CD4-positive, CD25-positive, alpha-beta regulatory T cell (primary cell): ENCODE measurements around the gene TAAR6. TPM values are rescaled to one million over a fixed set of nuclear protein-coding genes. Genes with fewer than 3 reads are reported as not detected.

Experiments used
- ATAC-seq, 2 donors: fragments of 150-1000 bp; cut with Tn5 transposase; one replicate each; pipeline ENCODE4 v1.10.0; 2021; ENCODE audit warnings: low read depth in 2 of 2, moderate number of reproducible peaks in 2 of 2, moderate library complexity in 1 of 2
- DNase-seq, 3 donors: peaks; one replicate each; pipeline versions ENCODE4 v3.0.0 to v3.0.0-alpha.2; 2012 to 2022; ENCODE audit warnings: mixed read lengths in 1 of 3
- H3K27ac ChIP-seq: one replicate; pipeline ENCODE4 v1.7.0; 2013; ENCODE audit warnings: mild to moderate bottlenecking, low read length; ENCODE audit not compliant: insufficient read depth, poor library complexity, severe bottlenecking
- H3K27me3 ChIP-seq: one replicate; pipeline ENCODE4 v1.7.0; 2013; ENCODE audit warnings: low read length; ENCODE audit not compliant: control insufficient read depth, insufficient read depth
- H3K36me3 ChIP-seq: one replicate; pipeline ENCODE4 v1.7.0; 2013; ENCODE audit warnings: mild to moderate bottlenecking, low read length, moderate library complexity; ENCODE audit not compliant: control insufficient read depth, insufficient read depth
- H3K4me1 ChIP-seq: 2 replicates; pipeline ENCODE4 v1.7.0; 2013; ENCODE audit warnings: mild to moderate bottlenecking, low read length; ENCODE audit not compliant: insufficient read depth, control insufficient read depth, poor library complexity, severe bottlenecking
- H3K4me3 ChIP-seq: one replicate; pipeline ENCODE4 v1.7.0; 2013; ENCODE audit warnings: low read depth, mild to moderate bottlenecking, low read length, moderate library complexity
- H3K9me3 ChIP-seq, 2 experiments: 1 replicate in 1 of 2; 2 replicates in 1 of 2; pipeline ENCODE4 v1.7.0; 2013; ENCODE audit warnings: low read length in 2 of 2, mild to moderate bottlenecking in 1 of 2, moderate library complexity in 1 of 2; ENCODE audit not compliant: control insufficient read depth in 2 of 2
- H3K27ac Mint-ChIP-seq, 3 donors: one replicate each; pipeline ENCODE4 v1.8.0; 2020 to 2022; ENCODE audit warnings: mild to moderate bottlenecking in 3 of 3, mixed read lengths in 3 of 3, moderate library complexity in 2 of 3
- H3K27me3 Mint-ChIP-seq: one replicate; pipeline ENCODE4 v1.8.0; 2022; ENCODE audit warnings: mild to moderate bottlenecking, mixed read lengths
- H3K36me3 Mint-ChIP-seq: one replicate; pipeline ENCODE4 v1.8.0; 2020; ENCODE audit warnings: mixed read lengths
- H3K4me1 Mint-ChIP-seq, 4 donors: one replicate each; pipeline ENCODE4 v1.8.0; 2020 to 2022; ENCODE audit warnings: mixed read lengths in 4 of 4, mild to moderate bottlenecking in 1 of 4
- H3K4me3 Mint-ChIP-seq, 4 donors: one replicate each; pipeline ENCODE4 v1.8.0; 2020 to 2022; ENCODE audit warnings: mild to moderate bottlenecking in 4 of 4, mixed read lengths in 4 of 4, moderate library complexity in 3 of 4
- H3K9me3 Mint-ChIP-seq, 7 donors: one replicate each; pipeline ENCODE4 v1.8.0; 2020 to 2022; ENCODE audit warnings: mixed read lengths in 7 of 7, mild to moderate bottlenecking in 3 of 7, moderate library complexity in 2 of 7
- polyA plus RNA-seq, 4 donors: library from polyadenylated mRNA; unstranded; fragments of 300-500 nt; fragmentation: Illumina TruSeq; gene quantifications; one replicate each; pipeline ENCODE4 v1.2.3, GENCODE V29; 2021
- total RNA-seq: library from RNA; stranded (reverse); gene quantifications from one replicate; pipeline ENCODE4 v1.2.3, GENCODE V29; 2022

The TAAR6 gene
- total and polyA plus RNA-seq, 5 donors from 2014 or later, result not detected

GRCh38 chr6:132614554-132614953 lies 44.4 kb downstream of the TAAR6 start:
- Mint-ChIP-seq H3K27ac (no peak overlapping the region), H3K36me3 (no peaks in the 10 kb centered on the region), H3K4me1 (no peaks in the 10 kb centered on the region), H3K9me3 (no peaks in the 10 kb centered on the region), H3K27me3 (peaks cover 26% of the 10 kb centered on the region), H3K4me3 (peak overlapping the region in 1 of 4 donors; percentile 12)
- peak in 1 of 3 donors; percentile 4 for DNase-seq
- Histone ChIP-seq H3K27me3 (peaks cover 2% of the 10 kb centered on the region), H3K27ac (no peak overlapping the region), H3K9me3 (no peaks in the 10 kb centered on the region), H3K4me1 (no peaks in the 10 kb centered on the region), H3K4me3 (peak overlapping the region; percentile 15), H3K36me3 (no peaks in the 10 kb centered on the region)
- ATAC-seq, result no peak

GRCh38 chr6:132616677-132617076 lies 46.6 kb downstream of the TAAR6 start:
- Mint-ChIP-seq H3K36me3 (no peaks in the 10 kb centered on the region), H3K27me3 (peaks cover 26% of the 10 kb centered on the region), H3K9me3 (no peaks in the 10 kb centered on the region), H3K27ac (no peak overlapping the region), H3K4me3 (no peak overlapping the region), H3K4me1 (no peaks in the 10 kb centered on the region)
- H3K36me3 ChIP-seq, result no peaks in the 10 kb centered on the region
- no peak for DNase-seq
- no peaks in the 10 kb centered on the region for H3K4me1 ChIP-seq
- H3K9me3 ChIP-seq, result no peaks in the 10 kb centered on the region
- H3K27ac ChIP-seq, result no peak overlapping the region
- no peak for ATAC-seq
- no peak overlapping the region for H3K4me3 ChIP-seq
- peaks cover 2% of the 10 kb centered on the region for H3K27me3 ChIP-seq

Other genes starting within 250 kb of the TAAR6 start
- gene MOXD1, start 168.8 kb upstream of the TAAR6 start, total RNA-seq, result not detected
- not detected for gene MOXD1, start 168.8 kb upstream of the TAAR6 start, polyA plus RNA-seq
- 20.2 TPM for gene STX7, start 57.2 kb upstream of the TAAR6 start, total RNA-seq
- 10 to 100 TPM; 14.8 to 19.8 (median 18.9) TPM for gene STX7, start 57.2 kb upstream of the TAAR6 start, polyA plus RNA-seq
- not detected for gene TAAR9, start 32.0 kb upstream of the TAAR6 start, total RNA-seq
- gene TAAR9, start 32.0 kb upstream of the TAAR6 start, polyA plus RNA-seq, result not detected
- gene TAAR8, start 17.6 kb upstream of the TAAR6 start, total RNA-seq, result not detected
- gene TAAR8, start 17.6 kb upstream of the TAAR6 start, polyA plus RNA-seq, result not detected
- not detected for gene TAAR5, start 19.4 kb downstream of the TAAR6 start, total RNA-seq
- not detected for gene TAAR5, start 19.4 kb downstream of the TAAR6 start, polyA plus RNA-seq
- gene TAAR2, start 54.0 kb downstream of the TAAR6 start, total RNA-seq, result not detected
- gene TAAR2, start 54.0 kb downstream of the TAAR6 start, polyA plus RNA-seq, result not detected
- gene TAAR1, start 88.9 kb downstream of the TAAR6 start, total RNA-seq, result not detected
- gene TAAR1, start 88.9 kb downstream of the TAAR6 start, polyA plus RNA-seq, result not detected
- gene VNN1, start 143.7 kb downstream of the TAAR6 start, total RNA-seq, result not detected
- gene VNN1, start 143.7 kb downstream of the TAAR6 start, polyA plus RNA-seq, result under 1 TPM in 1 of 4 donors, not detected in 3; 0.07 TPM
- 4.1 TPM for gene VNN2, start 187.6 kb downstream of the TAAR6 start, total RNA-seq
- gene VNN2, start 187.6 kb downstream of the TAAR6 start, polyA plus RNA-seq, result 10 to 100 TPM; 12.4 to 34.0 (median 21.3) TPM
- gene SLC18B1, start 228.3 kb downstream of the TAAR6 start, total RNA-seq, result 9.8 TPM
- gene SLC18B1, start 228.3 kb downstream of the TAAR6 start, polyA plus RNA-seq, result 10 to 100 TPM; 22.8 to 28.2 (median 23.5) TPM
- gene RPS12, start 244.2 kb downstream of the TAAR6 start, total RNA-seq, result 1,498 TPM
- 1,000 to 10,000 TPM; 1,919 to 3,031 (median 2,460) TPM for gene RPS12, start 244.2 kb downstream of the TAAR6 start, polyA plus RNA-seq